HG02852 (cell line): ENCODE data around the gene FOXL1.

Source experiments
- ATAC-seq: cut with Tn5 transposase; IDR thresholded peaks from one replicate; pipeline ENCODE4 v1.9.1; 2021; ENCODE audit warnings: mild to moderate bottlenecking, moderate library complexity; ENCODE audit not compliant: unreplicated experiment

The FOXL1 gene

GRCh38 chr16:86630471-86630870 lies 52.1 kb downstream of the FOXL1 start:
- no peak for ATAC-seq

GRCh38 chr16:86631444-86631843 lies 53.1 kb downstream of the FOXL1 start:
- no peak for ATAC-seq
